K562 (cell line): Measurements from ENCODE around the gene OR5D16. TPM values are rescaled to one million over a fixed set of nuclear protein-coding genes. Genes with fewer than 3 reads are reported as not detected.
"Not testable (repeated sequence)": the region's sequence is repeated elsewhere in the genome, so short reads cannot be mapped to it uniquely, and the experiment has no call there.

Experiments used
- ATAC-seq: fragments of 200-7000 bp; cut with Tn5 transposase; 3 replicates; pipeline ENCODE4 v1.9.1; 2020; ENCODE audit warnings: moderate library complexity
- BruUV-seq: library from RNA; stranded (reverse); fragments of 400-500 nt; replicated peaks from 2 replicates; lab custom pipeline; 2021; lab: Mats Ljungman, UMichigan
- CTCF ChIA-PET: fragments of 300-600 bp; formaldehyde crosslinking; extraction: SDS; loops from one replicate; lab custom pipeline; 2021; ENCODE audit warnings: low intra/inter-chr PET ratio; lab: Yijun Ruan, JAX
- POLR2A ChIA-PET: fragments of 300-600, 350-650 bp; sonication (Branson Sonifier 250); formaldehyde crosslinking; extraction: SDS; loops from one replicate; lab custom pipeline; 2021; ENCODE audit warnings: antibody characterized with exemption, inconsistent platforms; lab: Yijun Ruan, JAX
- DNase-seq, 4 experiments: peaks; one replicate each; pipeline versions ENCODE4 v3.0.0 to v3.0.0-alpha.2; 2011 to 2018; ENCODE audit warnings: low spot score in 3 of 4, mixed read lengths in 3 of 4; ENCODE audit errors: extremely low read depth in 1 of 4
- FAIRE-seq: peaks from 2 replicates; lab custom pipeline; 2011; peaks lifted over from hg19 to GRCh38; lab: Jason Lieb, UNC
- H2AFZ ChIP-seq: 2 replicates; pipeline ENCODE4 v1.6.0; 2011; ENCODE audit warnings: low read depth, low read length, control low read depth, inconsistent platforms
- H3K27ac ChIP-seq: fragments of 200-600 bp; 3 replicates; pipeline ENCODE4 v1.8.0; 2011; ENCODE audit warnings: low read depth, mild to moderate bottlenecking, control low read depth, inconsistent platforms, low read length, moderate library complexity, mixed read lengths; ENCODE audit errors: extremely low read depth
- H3K27me3 ChIP-seq, 2 experiments: fragments of 300-600 bp in 1 of 2; 2 replicates in 1 of 2; 3 replicates in 1 of 2; pipeline versions ENCODE4 v1.6.0 to v1.8.0; 2011; ENCODE audit warnings: inconsistent platforms in 2 of 2, low read length in 2 of 2, mild to moderate bottlenecking in 1 of 2, mixed read lengths in 1 of 2, moderate library complexity in 1 of 2; ENCODE audit not compliant: control insufficient read depth in 2 of 2, insufficient read depth in 2 of 2
- H3K36me3 ChIP-seq: fragments of 300-600 bp; 3 replicates; pipeline ENCODE4 v1.8.0; 2011; ENCODE audit warnings: mild to moderate bottlenecking, low read length, inconsistent platforms; ENCODE audit not compliant: control insufficient read depth, insufficient read depth
- H3K4me1 ChIP-seq, 2 experiments: fragments of 200-600 bp in 1 of 2; replicated peaks in 1 of 2; 2 replicates in 1 of 2; 3 replicates in 1 of 2; pipeline versions ENCODE4 v1.5.1 to v1.8.0; 2011; ENCODE audit warnings: inconsistent platforms in 2 of 2, low read length in 2 of 2, mild to moderate bottlenecking in 1 of 2, mixed read lengths in 1 of 2, moderate library complexity in 1 of 2; ENCODE audit not compliant: control insufficient read depth in 2 of 2, insufficient read depth in 2 of 2
- H3K4me2 ChIP-seq: 2 replicates; pipeline ENCODE4 v1.6.1; 2011; ENCODE audit warnings: low read length, control low read depth, inconsistent platforms, mixed read lengths; ENCODE audit not compliant: insufficient read depth
- H3K4me3 ChIP-seq: fragments of 200-600 bp; sonication (generic), shearing (Covaris generic); 2 replicates; pipeline ENCODE4 v1.5.1; 2016; ENCODE audit warnings: control low read depth, inconsistent platforms
- H3K79me2 ChIP-seq: fragments of 200-600 bp; 3 replicates; pipeline ENCODE4 v1.8.0; 2011; ENCODE audit warnings: low read length, inconsistent platforms; ENCODE audit not compliant: control insufficient read depth, insufficient read depth
- H3K9ac ChIP-seq, 2 experiments: 2 replicates each; pipeline versions ENCODE4 v1.6.0 to v1.6.1; 2011; ENCODE audit warnings: low read depth in 2 of 2, low read length in 2 of 2, control low read depth in 1 of 2, inconsistent platforms in 1 of 2, mild to moderate bottlenecking in 1 of 2, mixed read lengths in 1 of 2; ENCODE audit not compliant: insufficient read depth in 1 of 2
- H3K9me1 ChIP-seq: one replicate; pipeline ENCODE4 v1.6.0; 2011; ENCODE audit warnings: inconsistent platforms, mild to moderate bottlenecking, low read length, moderate library complexity; ENCODE audit not compliant: control insufficient read depth, insufficient read depth
- H3K9me3 ChIP-seq: replicated peaks from 2 replicates; pipeline ENCODE4 v1.5.1; 2011; ENCODE audit warnings: low read depth, low read length, inconsistent platforms; ENCODE audit not compliant: control insufficient read depth, insufficient read depth
- H4K20me1 ChIP-seq: replicated peaks from 2 replicates; pipeline ENCODE4 v1.6.1; 2011; ENCODE audit warnings: low read length, inconsistent platforms, mixed read lengths; ENCODE audit not compliant: control insufficient read depth, insufficient read depth
- REST ChIP-seq, 2 experiments: fragments of 450-650 bp; formaldehyde crosslinking in 1 of 2; IDR thresholded peaks; 2 replicates each; pipeline versions ENCODE4 v1.4.0 to v1.6.1; 2014 to 2020; ENCODE audit warnings: mild to moderate bottlenecking in 2 of 2, borderline replicate concordance in 1 of 2, low read depth in 1 of 2
- WGBS: fragments of 100-300 bp; shearing (Covaris generic); methylation state at CpG from one replicate; pipeline ENCODE4 v1.1.6; 2016; ENCODE audit warnings: low coverage, mixed read lengths; ENCODE audit not compliant: insufficient coverage; ENCODE audit errors: missing lambda C conversion rate; 5-methylcytosine and 5-hydroxymethylcytosine counted together
- in situ Hi-C: fragments of 300-500 bp; cut with MboI; formaldehyde crosslinking; loops from 4 replicates; pipeline ENCODE4 v1.15.0; 2018; ENCODE audit warnings: inconsistent platforms, mixed read lengths
- intact Hi-C: fragments of 100-400 bp; cut with micrococcal nuclease; formaldehyde crosslinking; loops from 2 replicates; pipeline ENCODE4 v1.14.2; 2022
- polyA plus RNA-seq, 8 experiments: library from polyadenylated mRNA; depleted of rRNA in 4 of 8; stranded (reverse) in 5 of 8; unstranded in 3 of 8; fragments of >200 nt; fragmentation: Nextera tagmentation in 2 of 8; fragmentation: Illumina TruSeq in 1 of 8; extraction: Ambion mirVana in 2 of 8; extraction: Trizol in 1 of 8; gene quantifications; 2 replicates each; pipeline versions ENCODE4 v1.2.1 to v1.2.3, GENCODE V29; 2011 to 2014; ENCODE audit warnings: inconsistent platforms in 1 of 8, missing spikeins in 1 of 8
- total RNA-seq, 7 experiments: library from RNA; depleted of rRNA in 6 of 7; stranded (reverse); fragments of >200 nt in 6 of 7; fragmentation: Illumina TruSeq in 2 of 7; extraction: Trizol in 2 of 7; gene quantifications; 2 replicates each; pipeline versions ENCODE4 v1.2.1 to v1.2.3, GENCODE V29; 2011 to 2021; ENCODE audit warnings: low replicate concordance in 1 of 7

Gene OR5D16
- total and polyA plus RNA-seq, 9 of the 15 experiments (the other 6 are each of a cell fraction or from before 2014, with no cell fraction given) = not detected

GRCh38 chr11:55872731-55873130, 34.2 kb downstream of the OR5D16 start:
- H3K9me1 ChIP-seq; H3K4me3 ChIP-seq; H4K20me1 ChIP-seq; H3K36me3 ChIP-seq; in situ Hi-C loops; H3K4me1 ChIP-seq; intact Hi-C loops; POLR2A ChIA-PET; H2AFZ ChIP-seq; CTCF ChIA-PET; H3K9me3 ChIP-seq; H3K79me2 ChIP-seq; ATAC-seq; FAIRE-seq; H3K9ac ChIP-seq; H3K4me2 ChIP-seq; H3K27ac ChIP-seq; BruUV-seq; DNase-seq; H3K27me3 ChIP-seq; TF ChIP-seq REST (IDR thresholded peaks at IDR 0.05; ENCODE audit: borderline replicate concordance): not testable (repeated sequence)
- peak; percentile 64 for TF ChIP-seq REST (CRISPR knock-in tag; IDR thresholded peaks at IDR 0.05; ENCODE audit: low read depth)
- WGBS = 3% methylated on average over 18 of the region's 33 CpGs

- BruUV-seq, H3K27ac ChIP-seq, ATAC-seq, CTCF ChIA-PET, H3K27me3 ChIP-seq, H3K9ac ChIP-seq, H4K20me1 ChIP-seq, H3K36me3 ChIP-seq, H3K9me1 ChIP-seq, in situ Hi-C loops, H3K9me3 ChIP-seq, FAIRE-seq, intact Hi-C loops, H3K4me2 ChIP-seq, H2AFZ ChIP-seq, H3K4me3 ChIP-seq, DNase-seq, POLR2A ChIA-PET, H3K79me2 ChIP-seq, H3K4me1 ChIP-seq: not testable (repeated sequence)
- WGBS = 8% methylated on average over 19 of the region's 34 CpGs
Measured at GRCh38 chr11:55873146-55873545, 34.6 kb downstream of the OR5D16 start.
